ENCODE results near the gene ANKRA2. TPM values are rescaled to one million over a fixed set of nuclear protein-coding genes. Genes with fewer than 3 reads are reported as not detected.

Gene ANKRA2, protein sequence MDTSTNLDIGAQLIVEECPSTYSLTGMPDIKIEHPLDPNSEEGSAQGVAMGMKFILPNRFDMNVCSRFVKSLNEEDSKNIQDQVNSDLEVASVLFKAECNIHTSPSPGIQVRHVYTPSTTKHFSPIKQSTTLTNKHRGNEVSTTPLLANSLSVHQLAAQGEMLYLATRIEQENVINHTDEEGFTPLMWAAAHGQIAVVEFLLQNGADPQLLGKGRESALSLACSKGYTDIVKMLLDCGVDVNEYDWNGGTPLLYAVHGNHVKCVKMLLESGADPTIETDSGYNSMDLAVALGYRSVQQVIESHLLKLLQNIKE
- total RNA-seq, result 10 to 100 TPM; 13.3 to 16.5 (median 15.1) TPM
- 15.4 TPM for polyA plus RNA-seq
- long read RNA-seq, donor 1, transcript ANKRA2-201 (9 exons, 2,063 nt), result major isoform, 28 of 38 reads
- long read RNA-seq, donor 1, partial matches to known transcripts, result 0 of 38 reads
- long read RNA-seq, donor 1, other reads (novel, unspliced or antisense), result 7 of 38 reads
- long read RNA-seq, donor 2, transcript ANKRA2-201 (9 exons, 2,063 nt), result major isoform, 7 of 10 reads
- long read RNA-seq, donor 2, partial matches to known transcripts, result 1 of 10 reads
- long read RNA-seq, donor 2, other reads (novel, unspliced or antisense), result 2 of 10 reads
- long read RNA-seq, donor 3, transcript ANKRA2-201 (9 exons, 2,063 nt), result major isoform, 48 of 62 reads
- long read RNA-seq, donor 3, partial matches to known transcripts, result 2 of 62 reads
- long read RNA-seq, donor 3, other reads (novel, unspliced or antisense), result 11 of 62 reads
- long read RNA-seq, donor 4, transcript ANKRA2-201 (9 exons, 2,063 nt), result major isoform, 15 of 16 reads
- long read RNA-seq, donor 4, partial matches to known transcripts, result 0 of 16 reads
- long read RNA-seq, donor 4, other reads (novel, unspliced or antisense), result 1 of 16 reads

DNA sequence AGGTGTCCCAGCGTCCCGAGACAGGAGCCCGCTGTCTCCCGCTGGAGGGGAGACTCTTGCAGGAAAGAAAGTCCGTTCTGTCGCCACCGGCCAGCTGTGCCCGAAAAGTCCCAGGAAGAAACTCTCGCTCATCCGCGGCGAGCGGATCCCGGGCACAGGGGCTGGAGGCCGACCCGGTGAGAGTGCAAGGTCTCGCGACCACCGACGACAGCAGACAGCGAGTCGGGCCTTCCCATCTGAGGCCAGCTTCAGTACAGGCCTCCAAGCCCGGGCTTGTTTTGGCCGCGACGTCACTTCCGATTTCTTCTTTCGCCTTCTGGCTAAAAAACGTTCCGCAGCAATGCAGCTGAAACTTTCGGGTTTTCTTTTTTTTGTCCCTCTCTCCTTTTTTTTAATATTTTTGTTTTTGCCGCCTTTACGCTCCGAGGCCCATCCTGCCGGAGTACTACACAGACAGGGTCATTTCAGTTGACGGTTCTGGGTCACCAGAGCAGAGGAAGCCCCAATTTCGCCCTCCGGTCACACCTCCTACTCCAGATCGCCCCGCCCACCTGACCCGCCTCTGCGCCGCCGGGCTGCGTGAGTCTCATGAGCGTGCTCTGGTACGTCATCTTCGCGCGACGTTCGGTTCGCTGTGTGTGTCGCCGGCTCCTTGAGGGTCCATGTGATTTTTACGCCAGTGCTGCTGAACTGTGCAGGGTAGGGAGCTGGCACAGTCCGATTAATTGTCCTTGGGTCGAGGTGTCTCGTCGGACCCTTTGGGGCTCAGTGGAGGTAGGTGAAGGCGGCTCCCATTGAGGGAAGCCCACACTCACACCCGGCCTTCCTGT lies at the start of gene ANKRA2, which contains the start of gene UTP15:
ANKRA2 (minus strand) TSS at position 501 of the 830 bp plus-strand sequence. CDS start 2,758 bp downstream, outside the sequence.
UTP15 (plus strand) TSS at position 605 of the 830 bp plus-strand sequence. CDS start 1,602 bp downstream, outside the sequence.
- WGBS, result under 1% methylated on average over 62 of the region's 62 CpGs
- no peaks in the 10 kb centered on the region for H3K27me3 ChIP-seq (ENCODE audit: control insufficient read depth, insufficient read depth)
- peak within 1 kb of the TSS; percentile 91 for H3K4me3 ChIP-seq (ENCODE audit: low read length)
- no peaks in the 10 kb centered on the region for H3K4me1 ChIP-seq (ENCODE audit: control insufficient read depth, insufficient read depth, low read length)
- DNase-seq (peak; percentile 100), ATAC-seq (peak; percentile 99)
- peak within 1 kb of the TSS; percentile 98 for H3K27ac ChIP-seq (ENCODE audit: low read length)
- intact Hi-C loops (cut with DNase I), result no loop called here
- H3K9me3 ChIP-seq (ENCODE audit: control insufficient read depth, low read length), result no peaks in the 10 kb centered on the region

DNA sequence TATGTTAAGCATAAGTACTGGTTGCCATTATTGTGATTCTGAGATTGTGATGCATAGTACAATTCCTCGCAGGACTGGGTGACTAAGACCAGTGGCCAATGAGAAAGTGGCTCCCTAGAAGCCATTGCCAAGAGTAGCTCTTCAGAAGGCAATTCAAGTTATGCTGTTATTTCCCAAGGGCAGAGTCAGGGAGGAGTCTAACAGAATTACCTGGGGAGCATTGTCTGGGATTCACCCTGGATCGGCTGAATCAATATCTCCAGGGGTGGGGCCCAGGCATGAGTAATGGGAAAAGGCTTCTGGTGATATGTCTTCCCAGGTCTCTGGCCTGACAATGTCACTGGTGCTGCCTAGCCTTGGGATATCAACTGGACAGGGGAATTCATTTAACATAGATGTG lies 49.6 kb upstream of the ANKRA2 start:
- Histone ChIP-seq H3K4me1 (ENCODE audit: control insufficient read depth, insufficient read depth, low read length) (no peaks in the 10 kb centered on the region), H3K4me3 (ENCODE audit: low read length) (no peak overlapping the region), H3K27me3 (ENCODE audit: control insufficient read depth, insufficient read depth) (no peaks in the 10 kb centered on the region), H3K27ac (ENCODE audit: low read length) (no peak overlapping the region), H3K9me3 (ENCODE audit: control insufficient read depth, low read length) (no peaks in the 10 kb centered on the region)
- DNase-seq, result no peak
- 78% methylated on average over 2 of the region's 2 CpGs for WGBS
- ATAC-seq, result no peak
- intact Hi-C loops (cut with DNase I), result no loop called here

GRCh38 chr5:73612799-73613198 lies 47.4 kb upstream of the ANKRA2 start:
- intact Hi-C loops (cut with DNase I), result no loop called here
- no peak for ATAC-seq
- 88% methylated on average over 3 of the region's 3 CpGs for WGBS

DNA sequence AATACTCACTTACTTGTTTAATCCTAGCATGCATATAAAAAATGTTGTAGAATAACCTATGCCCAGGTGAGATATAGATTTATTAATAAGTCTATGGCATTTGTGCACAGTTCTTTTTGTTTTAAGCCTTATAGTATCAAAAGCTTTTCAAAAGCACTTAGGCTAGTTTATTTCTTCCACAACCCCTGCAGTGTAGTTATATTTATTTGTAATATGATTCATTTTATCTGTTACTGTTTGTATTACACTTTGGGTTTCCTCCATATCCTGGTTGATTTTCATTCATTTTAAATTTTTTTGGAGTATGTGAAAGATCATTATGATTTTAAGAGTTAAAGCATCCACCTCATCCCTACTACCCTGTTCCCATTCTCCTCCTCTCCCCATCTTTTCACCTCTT lies 41.8 kb upstream of the ANKRA2 start:
- no peaks in the 10 kb centered on the region for H3K4me1 ChIP-seq (ENCODE audit: control insufficient read depth, insufficient read depth, low read length)
- DNase-seq (no peak), ATAC-seq (no peak)
- H3K4me3 ChIP-seq (ENCODE audit: low read length), result no peak overlapping the region
- no peaks in the 10 kb centered on the region for H3K9me3 ChIP-seq (ENCODE audit: control insufficient read depth, low read length)
- no peaks in the 10 kb centered on the region for H3K27me3 ChIP-seq (ENCODE audit: control insufficient read depth, insufficient read depth)
- intact Hi-C loops (cut with DNase I), result no loop called here
- H3K27ac ChIP-seq (ENCODE audit: low read length), result no peak overlapping the region

More at GRCh38 chr5:73612799-73613198, 47.4 kb upstream of the ANKRA2 start:
- DNase-seq, result no peak
- no peaks in the 10 kb centered on the region for H3K4me1 ChIP-seq (ENCODE audit: control insufficient read depth, insufficient read depth, low read length)
- H3K27me3 ChIP-seq (ENCODE audit: control insufficient read depth, insufficient read depth), result no peaks in the 10 kb centered on the region
- H3K4me3 ChIP-seq (ENCODE audit: low read length), result no peak overlapping the region
- H3K27ac ChIP-seq (ENCODE audit: low read length), result no peak overlapping the region
- no peaks in the 10 kb centered on the region for H3K9me3 ChIP-seq (ENCODE audit: control insufficient read depth, low read length)

- ATAC-seq (no peak), DNase-seq (no peak)
- Histone ChIP-seq H3K4me1 (ENCODE audit: control insufficient read depth, insufficient read depth, low read length) (no peaks in the 10 kb centered on the region), H3K9me3 (ENCODE audit: control insufficient read depth, low read length) (no peaks in the 10 kb centered on the region), H3K27me3 (ENCODE audit: control insufficient read depth, insufficient read depth) (no peaks in the 10 kb centered on the region), H3K4me3 (ENCODE audit: low read length) (no peak overlapping the region), H3K27ac (ENCODE audit: low read length) (no peak overlapping the region)
- intact Hi-C loops (cut with DNase I), result no loop called here
- 49% methylated on average over 3 of the region's 3 CpGs for WGBS
Measured at GRCh38 chr5:73606206-73606753, 40.8 kb upstream of the ANKRA2 start.

- no peak overlapping the region for H3K27ac ChIP-seq (ENCODE audit: low read length)
- no peaks in the 10 kb centered on the region for H3K27me3 ChIP-seq (ENCODE audit: control insufficient read depth, insufficient read depth)
- H3K4me1 ChIP-seq (ENCODE audit: control insufficient read depth, insufficient read depth, low read length), result no peaks in the 10 kb centered on the region
- WGBS, result 74% methylated on average over 8 of the region's 8 CpGs
- H3K9me3 ChIP-seq (ENCODE audit: control insufficient read depth, low read length), result no peaks in the 10 kb centered on the region
- no peak overlapping the region for H3K4me3 ChIP-seq (ENCODE audit: low read length)
- DNase-seq (no peak), ATAC-seq (peak; percentile 68 to 96)
- intact Hi-C loops (cut with DNase I), result no loop called here
Measured at GRCh38 chr5:73605223-73606087, 40.0 kb upstream of the ANKRA2 start.

DNA sequence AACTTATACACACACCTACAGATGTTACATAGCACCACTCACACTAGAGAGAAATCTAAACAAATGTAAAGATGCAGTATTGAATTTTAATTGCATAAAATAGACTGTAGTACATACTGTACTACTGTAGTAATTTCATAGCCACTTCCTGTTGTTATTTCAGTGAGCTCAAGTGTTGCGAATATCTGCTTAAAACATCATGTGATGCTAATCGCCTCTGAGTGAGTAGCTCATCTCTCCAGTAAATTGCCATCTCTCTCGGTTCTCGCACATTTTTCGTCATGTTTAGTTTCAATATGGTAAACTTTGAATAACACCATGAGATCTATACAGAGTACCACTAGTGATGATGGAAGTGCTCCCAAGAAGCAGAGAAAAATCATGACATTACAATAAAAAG lies 38.6 kb upstream of the ANKRA2 start:
- Histone ChIP-seq H3K9me3 (ENCODE audit: control insufficient read depth, low read length) (no peaks in the 10 kb centered on the region), H3K4me1 (ENCODE audit: control insufficient read depth, insufficient read depth, low read length) (no peaks in the 10 kb centered on the region), H3K27me3 (ENCODE audit: control insufficient read depth, insufficient read depth) (no peaks in the 10 kb centered on the region), H3K27ac (ENCODE audit: low read length) (no peak overlapping the region), H3K4me3 (ENCODE audit: low read length) (no peak overlapping the region)
- no peak for DNase-seq
- no peak for ATAC-seq
- WGBS, result 86% methylated on average over 5 of the region's 5 CpGs
- intact Hi-C loops (cut with DNase I), result no loop called here

- H3K4me1 ChIP-seq (ENCODE audit: control insufficient read depth, insufficient read depth, low read length), result no peaks in the 10 kb centered on the region
- H3K4me3 ChIP-seq (ENCODE audit: low read length), result no peak overlapping the region
- intact Hi-C loops (cut with DNase I), result no loop called here
- no peak overlapping the region for H3K27ac ChIP-seq (ENCODE audit: low read length)
- no peaks in the 10 kb centered on the region for H3K27me3 ChIP-seq (ENCODE audit: control insufficient read depth, insufficient read depth)
- ATAC-seq, result no peak
- WGBS, result 70% methylated on average over 3 of the region's 3 CpGs
- H3K9me3 ChIP-seq (ENCODE audit: control insufficient read depth, low read length), result no peaks in the 10 kb centered on the region
- no peak for DNase-seq
Measured at GRCh38 chr5:73599380-73599779, 33.9 kb upstream of the ANKRA2 start.

GRCh38 chr5:73596705-73597328 lies 31.4 kb upstream of the ANKRA2 start:
- no peak for DNase-seq
- H3K4me1 ChIP-seq (ENCODE audit: control insufficient read depth, insufficient read depth, low read length), result no peaks in the 10 kb centered on the region
- intact Hi-C loops (cut with DNase I), result no loop called here
- no peaks in the 10 kb centered on the region for H3K27me3 ChIP-seq (ENCODE audit: control insufficient read depth, insufficient read depth)
- no peak for ATAC-seq
- no peaks in the 10 kb centered on the region for H3K9me3 ChIP-seq (ENCODE audit: control insufficient read depth, low read length)
- no peak overlapping the region for H3K27ac ChIP-seq (ENCODE audit: low read length)
- H3K4me3 ChIP-seq (ENCODE audit: low read length), result no peak overlapping the region
